HCT116 (cell line): ENCODE results near the gene DOCK11. TPM values are rescaled to one million over a fixed set of nuclear protein-coding genes. Genes with fewer than 3 reads are reported as not detected.
"Not testable (repeated sequence)": the region's sequence is repeated elsewhere in the genome, so short reads cannot be mapped to it uniquely, and the experiment has no call there.

Source experiments
- ATAC-seq: fragments of 200-7000 bp; cut with Tn5 transposase; 2 replicates; pipeline ENCODE4 v1.9.1; 2020; ENCODE audit warnings: mild to moderate bottlenecking, moderate library complexity
- BruUV-seq: library from RNA; stranded (reverse); fragments of 400-500 nt; replicated peaks from 2 replicates; lab custom pipeline; 2021; lab: Mats Ljungman, UMichigan
- CTCF ChIA-PET: fragments of 300-600 bp; sonication (Branson Sonifier 250); formaldehyde crosslinking; loops from one replicate; lab custom pipeline; 2021; ENCODE audit warnings: antibody characterized with exemption; lab: Charles Lee
- POLR2A ChIA-PET: fragments of 300-600, 350-600 bp; sonication (Branson Sonifier 250); formaldehyde crosslinking; loops from one replicate; lab custom pipeline; 2021; ENCODE audit warnings: antibody characterized with exemption; lab: Charles Lee
- RAD21 ChIA-PET, 2 experiments: fragments of 300-600 bp; sonication (Branson Sonifier 250); formaldehyde crosslinking; loops; one replicate each; lab custom pipeline; 2023; ENCODE audit warnings: low total read pairs in 2 of 2; ENCODE audit not compliant: uncharacterized antibody in 2 of 2, unreplicated experiment in 2 of 2, low non-redundant PET in 1 of 2; lab: Charles Lee
- DNase-seq: peaks from one replicate; pipeline ENCODE4 v3.0.0-alpha.2; 2010; ENCODE audit warnings: low read depth, low spot score
- H2AFZ ChIP-seq: fragments of 200-600 bp; shearing (Covaris generic), sonication (generic); 2 replicates; pipeline ENCODE4 v1.6.1; 2017; ENCODE audit warnings: low read depth, mixed run types, mixed read lengths, antibody characterized with exemption, low read length; ENCODE audit not compliant: poor library complexity, severe bottlenecking
- H3K27ac ChIP-seq: 2 replicates; pipeline ENCODE4 v1.5.1; 2012; ENCODE audit warnings: low read depth, low read length
- H3K27me3 ChIP-seq: fragments of 200-600 bp; sonication (generic); 2 replicates; pipeline ENCODE4 v1.6.1; 2016; ENCODE audit warnings: mixed run types, low read length, mixed read lengths; ENCODE audit not compliant: insufficient read depth
- H3K36me3 ChIP-seq, 2 experiments: fragments of 200-500 bp in 1 of 2; fragments of 200-600 bp in 1 of 2; sonication (Bioruptor generic) in 1 of 2; sonication (generic) in 1 of 2; 2 replicates each; pipeline versions ENCODE4 v1.5.1 to v1.6.1; 2014 to 2016; ENCODE audit warnings: low read length in 2 of 2, inconsistent platforms in 1 of 2, mixed read lengths in 1 of 2, mixed run types in 1 of 2; ENCODE audit not compliant: insufficient read depth in 2 of 2, control insufficient read depth in 1 of 2
- H3K4me1 ChIP-seq, 2 experiments: fragments of 200-600 bp in 1 of 2; sonication (generic) in 1 of 2; 2 replicates each; pipeline versions ENCODE4 v1.5.1 to v1.6.1; 2012 to 2017; ENCODE audit warnings: low read length in 2 of 2, inconsistent platforms in 1 of 2, mild to moderate bottlenecking in 1 of 2, mixed read lengths in 1 of 2, mixed run types in 1 of 2, moderate library complexity in 1 of 2; ENCODE audit not compliant: insufficient read depth in 2 of 2, control insufficient read depth in 1 of 2
- H3K4me2 ChIP-seq: fragments of 200-600 bp; sonication (generic); 2 replicates; pipeline ENCODE4 v1.6.1; 2017; ENCODE audit warnings: mixed run types, low read length, mixed read lengths
- H3K4me3 ChIP-seq, 2 experiments: fragments of 200-600 bp in 1 of 2; sonication (generic) in 1 of 2; replicated peaks in 1 of 2; 2 replicates each; pipeline ENCODE4 v1.5.1; 2011 to 2016; ENCODE audit warnings: low read length in 2 of 2, control low read depth in 1 of 2, low read depth in 1 of 2, mild to moderate bottlenecking in 1 of 2, mixed read lengths in 1 of 2, mixed run types in 1 of 2
- H3K79me2 ChIP-seq: fragments of 200-600 bp; sonication (generic); 2 replicates; pipeline ENCODE4 v1.6.1; 2017; ENCODE audit warnings: mild to moderate bottlenecking, mixed run types, low read length, moderate library complexity, mixed read lengths; ENCODE audit not compliant: insufficient read depth
- H3K9ac ChIP-seq: fragments of 200-600 bp; sonication (generic); 2 replicates; pipeline ENCODE4 v1.6.1; 2016; ENCODE audit warnings: low read length, mixed read lengths
- H3K9me2 ChIP-seq: fragments of 200-600 bp; sonication (generic), shearing (Covaris generic); 2 replicates; pipeline ENCODE4 v1.6.1; 2017; ENCODE audit warnings: mixed run types, mild to moderate bottlenecking, moderate library complexity; ENCODE audit not compliant: insufficient read depth
- H3K9me3 ChIP-seq, 2 experiments: fragments of 200-500 bp in 1 of 2; fragments of 200-600 bp in 1 of 2; sonication (Bioruptor generic) in 1 of 2; sonication (generic) in 1 of 2; 2 replicates each; pipeline ENCODE4 v1.6.1; 2014 to 2017; ENCODE audit warnings: low read length in 2 of 2, mixed read lengths in 2 of 2, inconsistent platforms in 1 of 2, low read depth in 1 of 2, mild to moderate bottlenecking in 1 of 2, mixed run types in 1 of 2, moderate library complexity in 1 of 2; ENCODE audit not compliant: control insufficient read depth in 1 of 2, insufficient read depth in 1 of 2
- H4K20me1 ChIP-seq: fragments of 200-600 bp; sonication (generic), shearing (Covaris generic); 2 replicates; pipeline ENCODE4 v1.6.1; 2017; ENCODE audit warnings: mixed run types, mild to moderate bottlenecking, moderate library complexity; ENCODE audit not compliant: insufficient read depth
- CEBPB ChIP-seq: IDR thresholded peaks from 2 replicates; pipeline ENCODE4 v1.6.1; 2012; ENCODE audit warnings: low read depth
- EZH2phosphoT487 ChIP-seq: fragments of 200-600 bp; IDR thresholded peaks from 2 replicates; pipeline ENCODE4 v1.6.1; 2018; ENCODE audit warnings: antibody characterized with exemption, borderline replicate concordance
- POLR2AphosphoS5 ChIP-seq: IDR thresholded peaks from 2 replicates; pipeline ENCODE4 v1.6.1; 2011; ENCODE audit warnings: mild to moderate bottlenecking, low read depth, low read length, moderate library complexity
- SIN3A ChIP-seq: IDR thresholded peaks from 2 replicates; pipeline ENCODE4 v1.6.1; 2012; ENCODE audit warnings: low read depth
- SP1 ChIP-seq: IDR thresholded peaks from 2 replicates; pipeline ENCODE4 v1.6.1; 2012; ENCODE audit warnings: low read depth
- TCF7L2 ChIP-seq: IDR thresholded peaks from 2 replicates; pipeline ENCODE4 v1.7.0; 2011; ENCODE audit warnings: borderline replicate concordance, inconsistent platforms; ENCODE audit not compliant: insufficient read depth, insufficient read length; ENCODE audit errors: extremely low read depth
- YY1 ChIP-seq: IDR thresholded peaks from 2 replicates; pipeline ENCODE4 v1.6.1; 2011; ENCODE audit warnings: low read length, low read depth, moderate library complexity, mild to moderate bottlenecking; ENCODE audit not compliant: insufficient replicate concordance; ENCODE audit errors: extremely low read depth
- ZFX ChIP-seq: fragments of 450-650 bp; IDR thresholded peaks from 2 replicates; pipeline ENCODE4 v1.6.1; 2017
- ZNF274 ChIP-seq: fragments of 200-500 bp; sonication (Bioruptor generic); IDR thresholded peaks from 2 replicates; pipeline ENCODE4 v1.6.1; 2014; ENCODE audit warnings: mild to moderate bottlenecking, low read depth, low read length, inconsistent platforms
- intact Hi-C: fragments of 100-400 bp; cut with micrococcal nuclease; formaldehyde crosslinking; loops from 2 replicates; pipeline ENCODE4 v1.10.0; 2022
- total RNA-seq: library from RNA; stranded (reverse); gene quantifications from one replicate; pipeline ENCODE4 v1.2.1, GENCODE V29; 2021; ENCODE audit not compliant: unreplicated experiment

The DOCK11 gene
- total RNA-seq, 1 experiment from 2014 or later: 0.59 TPM

DNA sequence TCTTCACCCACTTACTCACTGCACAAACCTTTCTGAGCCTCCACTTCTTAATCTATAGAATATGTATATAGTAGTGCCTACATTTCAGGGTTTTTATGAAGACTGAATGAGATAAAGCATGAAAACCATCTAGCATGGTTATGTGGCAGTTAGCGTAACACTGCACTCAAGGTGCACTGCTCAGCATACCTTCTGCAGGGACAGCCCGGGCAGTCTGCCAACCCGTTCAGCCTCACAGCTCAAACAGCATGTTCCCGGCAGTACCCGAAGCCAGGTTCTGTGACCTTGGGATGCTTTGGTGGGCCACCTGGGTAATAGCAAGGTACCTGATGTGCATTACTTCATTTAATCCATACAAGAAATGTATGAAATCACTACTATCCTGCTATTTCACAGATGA is 81.4 kb downstream of the DOCK11 start (continued):
- no peak for TF ChIP-seq CEBPB
- no peak for TF ChIP-seq ZFX
- no peak for TF ChIP-seq SIN3A
- no peak for TF ChIP-seq POLR2AphosphoS5

DNA sequence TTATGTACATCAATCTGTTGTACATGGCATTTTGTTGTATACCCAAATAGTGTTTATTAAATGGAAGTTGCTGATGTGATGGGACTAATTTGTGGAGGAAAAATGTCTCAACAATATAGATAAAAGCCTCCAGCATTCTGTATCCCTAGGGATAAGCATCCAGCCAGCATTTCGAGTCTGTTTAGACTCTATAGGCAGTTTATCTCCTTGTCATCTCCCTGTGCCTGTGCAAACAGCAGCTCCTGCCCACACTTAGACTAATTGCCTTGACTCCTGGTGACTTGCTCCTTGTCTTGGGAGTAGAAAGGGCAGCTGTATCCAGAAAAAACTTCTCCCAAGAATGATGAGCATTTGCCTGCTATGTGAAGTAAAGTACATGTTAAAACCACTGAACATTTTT is 83.8 kb downstream of the DOCK11 start:
- CTCF ChIA-PET: no interaction called here

GRCh38 chrX:118582926-118583325 is 87.3 kb downstream of the DOCK11 start:
- H3K79me2 ChIP-seq, RAD21 ChIA-PET, H3K27me3 ChIP-seq, H3K36me3 ChIP-seq, H3K27ac ChIP-seq, H3K9me3 ChIP-seq, H3K9ac ChIP-seq, H3K4me2 ChIP-seq, BruUV-seq, H3K9me2 ChIP-seq, DNase-seq, H3K4me1 ChIP-seq, H2AFZ ChIP-seq, intact Hi-C loops, CTCF ChIA-PET, H3K4me3 ChIP-seq, H4K20me1 ChIP-seq, ATAC-seq, POLR2A ChIA-PET: not testable (repeated sequence)

More for the DNA sequence above, 83.8 kb downstream of the DOCK11 start:
- Histone ChIP-seq H3K9me3 (no peaks in the 10 kb centered on the region), H3K79me2 (no peaks in the 10 kb centered on the region), H3K27ac (no peak overlapping the region), H4K20me1 (no peaks in the 10 kb centered on the region), H3K9ac (no peak overlapping the region), H3K4me2 (no peak overlapping the region), H3K36me3 (no peaks in the 10 kb centered on the region), H3K27me3 (no peaks in the 10 kb centered on the region), H3K4me3 (no peak overlapping the region), H3K9me2 (no peaks in the 10 kb centered on the region), H2AFZ (no peak overlapping the region), H3K4me1 (no peaks in the 10 kb centered on the region)
- intact Hi-C loops: no loop called here
- ATAC-seq (no peak), DNase-seq (no peak)
- BruUV-seq: no TSS peak
- POLR2A ChIA-PET: no interaction called here
- TF ChIP-seq TCF7L2 (no peak), YY1 (no peak), ZNF274 (no peak), SP1 (no peak), EZH2phosphoT487 (no peak)
- RAD21 ChIA-PET: no interaction called here
